GM12878 (cell line): ENCODE data around the gene IFITM5. TPM values are rescaled to one million over a fixed set of nuclear protein-coding genes. Genes with fewer than 3 reads are reported as not detected.
"Not testable (repeated sequence)": the region's sequence is repeated elsewhere in the genome, so short reads cannot be mapped to it uniquely, and the experiment has no call there.

Experiments
- ATAC-seq: fragments of 200-7000 bp; cut with Tn5 transposase; 3 replicates; pipeline ENCODE4 v1.9.1; 2020; ENCODE audit warnings: mild to moderate bottlenecking, moderate library complexity
- BruUV-seq: library from RNA; stranded (reverse); fragments of 400-500 nt; replicated peaks from 2 replicates; lab custom pipeline; 2021; lab: Mats Ljungman, UMichigan
- CTCF ChIA-PET: fragments of 300-600 bp; sonication (Branson Sonifier 250); formaldehyde crosslinking; extraction: SDS; loops from one replicate; lab custom pipeline; 2021; ENCODE audit warnings: inconsistent platforms; lab: Yijun Ruan, JAX
- POLR2A ChIA-PET: fragments of 350-600 bp; formaldehyde crosslinking; extraction: SDS; loops from one replicate; lab custom pipeline; 2021; ENCODE audit warnings: inconsistent platforms; lab: Charles Lee
- RAD21 ChIA-PET: fragments of 300-600 bp; sonication (Branson Sonifier 250); formaldehyde crosslinking; loops from one replicate; lab custom pipeline; 2023; ENCODE audit warnings: antibody characterized with exemption; ENCODE audit not compliant: unreplicated experiment; lab: Charles Lee
- SMC1A ChIA-PET: fragments of 300-600 bp; sonication (Branson Sonifier 250); formaldehyde crosslinking; loops from one replicate; lab custom pipeline; 2023; ENCODE audit not compliant: unreplicated experiment, uncharacterized antibody; lab: Charles Lee
- DNase-seq: peaks from one replicate; pipeline ENCODE4 v3.0.0-alpha.2; 2011; ENCODE audit warnings: low read depth, low spot score
- FAIRE-seq: peaks from 3 replicates; lab custom pipeline; 2011; peaks lifted over from hg19 to GRCh38; lab: Jason Lieb, UNC
- H2AFZ ChIP-seq: 2 replicates; pipeline ENCODE4 v1.6.0; 2011; ENCODE audit warnings: low read depth, low read length, control low read depth; ENCODE audit not compliant: control insufficient read depth
- H3K27ac ChIP-seq: 2 replicates; pipeline ENCODE4 v1.5.1; 2011; ENCODE audit warnings: control low read depth; ENCODE audit not compliant: control insufficient read depth, insufficient read depth
- H3K27me3 ChIP-seq, 2 experiments: replicated peaks in 1 of 2; 2 replicates each; pipeline versions ENCODE4 v1.6.0 to v1.6.1; 2011; ENCODE audit warnings: low read length in 1 of 2; ENCODE audit not compliant: control insufficient read depth in 2 of 2, insufficient read depth in 2 of 2
- H3K36me3 ChIP-seq, 2 experiments: 2 replicates each; pipeline ENCODE4 v1.5.1; 2011; ENCODE audit warnings: low read length in 1 of 2; ENCODE audit not compliant: control insufficient read depth in 2 of 2, insufficient read depth in 2 of 2
- H3K4me1 ChIP-seq: 2 replicates; pipeline ENCODE4 v1.6.1; 2011; ENCODE audit warnings: mild to moderate bottlenecking, low read length, moderate library complexity, mixed read lengths; ENCODE audit not compliant: control insufficient read depth, insufficient read depth
- H3K4me2 ChIP-seq: 2 replicates; pipeline ENCODE4 v1.6.0; 2011; ENCODE audit warnings: control low read depth; ENCODE audit not compliant: control insufficient read depth, insufficient read depth
- H3K4me3 ChIP-seq: fragments of 200-600 bp; sonication (generic); 2 replicates; pipeline ENCODE4 v1.5.1; 2016
- H3K79me2 ChIP-seq: 2 replicates; pipeline ENCODE4 v1.6.0; 2011; ENCODE audit warnings: low read length; ENCODE audit not compliant: control insufficient read depth, insufficient read depth
- H3K9ac ChIP-seq: 2 replicates; pipeline ENCODE4 v1.8.0; 2011; ENCODE audit warnings: low read length, control low read depth, mixed read lengths; ENCODE audit not compliant: control insufficient read depth, insufficient read depth
- H3K9me3 ChIP-seq: replicated peaks from 3 replicates; pipeline ENCODE4 v1.5.1; 2011; ENCODE audit warnings: mild to moderate bottlenecking, low read length; ENCODE audit not compliant: control insufficient read depth, insufficient read depth
- H4K20me1 ChIP-seq: 2 replicates; pipeline ENCODE4 v1.6.0; 2011; ENCODE audit not compliant: control insufficient read depth, insufficient read depth
- BRCA1 ChIP-seq: IDR thresholded peaks from 2 replicates; pipeline ENCODE4 v1.6.1; 2011; ENCODE audit warnings: low read depth, low read length, improper control_type of control experiment
- CEBPB ChIP-seq, 2 experiments: fragments of 150-350 bp in 1 of 2; IDR thresholded peaks; 2 replicates each; pipeline ENCODE4 v1.6.1; 2012 to 2014; ENCODE audit warnings: low read depth in 2 of 2, low read length in 2 of 2, borderline replicate concordance in 1 of 2, inconsistent platforms in 1 of 2
- HCFC1 ChIP-seq: fragments of 150-350 bp; IDR thresholded peaks from 2 replicates; pipeline ENCODE4 v1.6.1; 2014; ENCODE audit warnings: low read length
- IRF4 ChIP-seq: IDR thresholded peaks from 2 replicates; pipeline ENCODE4 v1.6.1; 2011; ENCODE audit warnings: low read depth, low read length
- KAT2A ChIP-seq: conservative IDR thresholded peaks from 2 replicates; pipeline ENCODE4 v1.6.1; 2011; ENCODE audit warnings: low read depth, low read length; ENCODE audit not compliant: control insufficient read depth
- MEF2A ChIP-seq: IDR thresholded peaks from 2 replicates; pipeline ENCODE4 v1.6.1; 2011; ENCODE audit warnings: low read depth, mild to moderate bottlenecking, low read length, moderate library complexity; ENCODE audit not compliant: insufficient read depth
- POLR2AphosphoS5 ChIP-seq: IDR thresholded peaks from 2 replicates; pipeline ENCODE4 v1.6.1; 2011; ENCODE audit warnings: mild to moderate bottlenecking, low read length, inconsistent platforms
- RBBP5 ChIP-seq: fragments of 200-600 bp; sonication (generic); conservative IDR thresholded peaks from 2 replicates; pipeline ENCODE4 v1.6.1; 2016
- SIN3A ChIP-seq: IDR thresholded peaks from 2 replicates; pipeline ENCODE4 v1.6.1; 2012; ENCODE audit warnings: low read depth, low read length, improper control_type of control experiment
- SMAD1 ChIP-seq: fragments of 450-650 bp; IDR thresholded peaks from 2 replicates; pipeline ENCODE4 v1.6.1; 2018; ENCODE audit warnings: mild to moderate bottlenecking, low read depth; ENCODE audit not compliant: partially characterized antibody
- TBL1XR1 ChIP-seq: IDR thresholded peaks from 2 replicates; pipeline ENCODE4 v1.6.1; 2012; ENCODE audit warnings: low read depth, low read length, improper control_type of control experiment
- ZBED1 ChIP-seq: IDR thresholded peaks from 2 replicates; pipeline ENCODE4 v1.6.1; 2016; ENCODE audit warnings: borderline replicate concordance
- WGBS: methylation state at CpG from one replicate; pipeline ENCODE4 v1.1.6; 2016; ENCODE audit warnings: low lambda C conversion rate; ENCODE audit not compliant: insufficient replicate concordance, insufficient coverage; ENCODE audit errors: missing lambda C conversion rate; 5-methylcytosine and 5-hydroxymethylcytosine counted together
- in situ Hi-C: fragments of 300-500 bp; cut with MboI; formaldehyde crosslinking; loops from 9 replicates; pipeline ENCODE4 v1.14.3; 2018; ENCODE audit warnings: mixed read lengths
- intact Hi-C: fragments of 100-400 bp; cut with micrococcal nuclease; formaldehyde crosslinking; loops from one replicate; pipeline ENCODE4 v1.14.2; 2022; ENCODE audit not compliant: unreplicated experiment
- polyA plus RNA-seq, 11 experiments: library from polyadenylated mRNA; depleted of rRNA in 4 of 11; unstranded in 6 of 11; stranded (reverse) in 5 of 11; fragments of >200 nt; fragmentation: Nextera tagmentation in 4 of 11; fragmentation: Illumina TruSeq in 1 of 11; extraction: Ambion mirVana in 4 of 11; extraction: Trizol in 1 of 11; gene quantifications; 1 replicate in 1 of 11; 2 replicates in 10 of 11; pipeline versions ENCODE4 v1.2.1 to v1.2.3, GENCODE V29; 2011 to 2016; ENCODE audit warnings: inconsistent platforms in 2 of 11, missing spikeins in 2 of 11, low read depth in 1 of 11
- total RNA-seq, 4 experiments: library from RNA; depleted of rRNA in 3 of 4; stranded (reverse); fragments of >200 nt in 3 of 4; fragmentation: Illumina TruSeq in 1 of 4; extraction: Trizol in 1 of 4; gene quantifications; 2 replicates each; pipeline versions ENCODE4 v1.2.1 to v1.2.3, GENCODE V29; 2013 to 2021
- TF ChIP-seq, protein P1 (sequence below): IDR thresholded peaks from 2 replicates; pipeline ENCODE4 v1.6.1; 2011; ENCODE audit warnings: low read depth, mild to moderate bottlenecking, low read length, moderate library complexity, borderline replicate concordance; ENCODE audit errors: extremely low read depth
- TF ChIP-seq, protein P2 (sequence below): fragments of 450-650 bp; IDR thresholded peaks from 2 replicates; pipeline ENCODE4 v1.6.1; 2017; ENCODE audit warnings: low read depth, mild to moderate bottlenecking, moderate library complexity

IFITM5 gene
- total and polyA plus RNA-seq, 10 of the 15 experiments (the other 5 are each of a cell fraction or from before 2014, with no cell fraction given), result not detected

DNA sequence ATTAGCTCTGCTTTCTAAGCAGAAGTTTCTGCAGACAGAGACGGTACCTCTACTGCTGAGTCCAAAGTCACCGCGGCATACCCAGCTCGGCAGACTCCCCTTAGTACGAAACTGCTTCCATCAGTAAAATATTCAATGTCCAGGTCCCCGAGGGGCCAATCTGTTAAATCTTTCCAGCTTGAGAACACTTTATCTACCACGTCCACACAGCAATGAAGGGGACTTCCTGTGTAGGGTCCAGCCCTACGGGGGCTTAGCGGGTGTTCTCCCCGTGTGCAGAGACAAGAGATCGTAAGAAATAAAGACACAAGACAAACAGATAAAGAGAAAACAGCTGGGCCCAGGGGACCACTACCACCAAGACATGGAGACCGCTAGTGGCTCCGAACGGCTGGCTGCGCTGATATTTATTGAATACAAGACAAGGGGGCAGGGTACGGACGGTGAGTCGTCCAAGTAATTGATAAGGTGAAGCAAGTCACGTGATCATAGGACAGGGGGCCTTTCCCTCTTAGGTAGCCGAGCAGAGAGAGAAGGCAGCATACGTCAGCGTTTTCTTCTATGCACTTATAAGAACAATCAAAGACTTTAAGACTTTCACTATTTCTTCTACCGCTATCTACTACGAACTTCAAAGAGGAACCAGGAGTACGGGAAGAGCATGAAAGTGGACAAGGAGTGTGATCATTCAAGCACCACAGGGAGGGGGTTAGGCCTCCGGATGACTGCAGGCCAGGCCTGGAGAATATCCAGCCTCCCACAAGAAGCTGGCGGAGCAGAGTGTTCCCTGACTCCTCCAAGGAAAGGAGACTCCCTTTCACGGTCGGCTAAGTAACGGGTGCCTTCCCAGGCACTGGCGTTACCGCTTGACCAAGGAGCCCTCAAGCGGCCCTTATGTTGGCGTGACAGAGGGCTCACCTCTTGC, 25.5 kb upstream of the IFITM5 start:
- BruUV-seq, H3K27ac ChIP-seq: not testable (repeated sequence)
- H3K4me1 ChIP-seq, result peaks cover 31% of the 10 kb centered on the region

DNA sequence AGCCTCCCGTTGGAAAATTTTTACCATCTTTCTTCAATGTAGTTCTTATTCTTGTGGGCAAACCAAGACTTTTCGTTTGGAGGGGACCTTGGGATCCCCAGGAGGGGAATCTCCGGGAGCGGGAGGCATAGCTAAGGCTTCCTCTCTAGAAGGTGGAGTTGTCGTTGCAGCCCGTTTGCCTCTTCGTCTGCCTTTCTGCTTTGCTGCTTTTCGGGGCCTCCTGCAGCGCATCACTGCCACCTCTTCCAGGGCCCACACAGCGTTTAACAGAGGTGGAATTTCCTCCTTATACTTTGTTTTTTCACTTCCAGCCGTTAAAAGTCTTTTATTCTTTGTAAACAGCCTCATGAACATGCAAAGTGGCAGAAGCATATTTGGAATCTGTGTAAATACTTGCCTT, 24.8 kb upstream of the IFITM5 start:
- RAD21 ChIA-PET, result no interaction called here
- CTCF ChIA-PET, result interaction anchor here (0.9 kb wide), 1 partner anchor 31 kb away, joined by 3 read pairs; no protein-coding TSS in a partner anchor
- no peaks in the 10 kb centered on the region for H4K20me1 ChIP-seq
- peaks cover 30% of the 10 kb centered on the region for H3K4me1 ChIP-seq
- WGBS, result 80% methylated on average over 11 of the region's 11 CpGs
- no TSS peak for BruUV-seq
- H3K9ac ChIP-seq, result no peak overlapping the region
- H3K9me3 ChIP-seq, result no peaks in the 10 kb centered on the region
- intact Hi-C loops, result no loop called here
- no peak overlapping the region for H3K27ac ChIP-seq
- POLR2A ChIA-PET, result interaction anchor here (0.8 to 1.0 kb wide), 2 partner anchors 9 to 11 kb away, joined by 3 to 5 read pairs; no protein-coding TSS in a partner anchor
- H3K4me3 ChIP-seq, result no peak overlapping the region
- no peak overlapping the region for H3K4me2 ChIP-seq
- H3K27me3 ChIP-seq, result no peaks in the 10 kb centered on the region
- SMC1A ChIA-PET, result interaction anchor here (1.3 kb wide), 1 partner anchor 9 kb away, joined by 4 read pairs; no protein-coding TSS in a partner anchor
- in situ Hi-C loops, result no loop called here
- no peak overlapping the region for H2AFZ ChIP-seq
- peaks cover 4% of the 10 kb centered on the region for H3K79me2 ChIP-seq
- no peaks in the 10 kb centered on the region for H3K36me3 ChIP-seq
- DNase-seq, result no peak
- no peak for ATAC-seq
- no peak for TF ChIP-seq HCFC1
- no peak for TF ChIP-seq POLR2AphosphoS5
- TF ChIP-seq, protein P1, sequence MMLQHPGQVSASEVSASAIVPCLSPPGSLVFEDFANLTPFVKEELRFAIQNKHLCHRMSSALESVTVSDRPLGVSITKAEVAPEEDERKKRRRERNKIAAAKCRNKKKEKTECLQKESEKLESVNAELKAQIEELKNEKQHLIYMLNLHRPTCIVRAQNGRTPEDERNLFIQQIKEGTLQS, result no peak
- no peak for TF ChIP-seq MEF2A
- no peak for TF ChIP-seq BRCA1
- no peak for TF ChIP-seq TBL1XR1
- TF ChIP-seq RBBP5, result no peak
- no peak for TF ChIP-seq SMAD1
- TF ChIP-seq KAT2A, result no peak
- TF ChIP-seq SIN3A, result no peak
- no peak for TF ChIP-seq ZBED1
- TF ChIP-seq, protein P2, sequence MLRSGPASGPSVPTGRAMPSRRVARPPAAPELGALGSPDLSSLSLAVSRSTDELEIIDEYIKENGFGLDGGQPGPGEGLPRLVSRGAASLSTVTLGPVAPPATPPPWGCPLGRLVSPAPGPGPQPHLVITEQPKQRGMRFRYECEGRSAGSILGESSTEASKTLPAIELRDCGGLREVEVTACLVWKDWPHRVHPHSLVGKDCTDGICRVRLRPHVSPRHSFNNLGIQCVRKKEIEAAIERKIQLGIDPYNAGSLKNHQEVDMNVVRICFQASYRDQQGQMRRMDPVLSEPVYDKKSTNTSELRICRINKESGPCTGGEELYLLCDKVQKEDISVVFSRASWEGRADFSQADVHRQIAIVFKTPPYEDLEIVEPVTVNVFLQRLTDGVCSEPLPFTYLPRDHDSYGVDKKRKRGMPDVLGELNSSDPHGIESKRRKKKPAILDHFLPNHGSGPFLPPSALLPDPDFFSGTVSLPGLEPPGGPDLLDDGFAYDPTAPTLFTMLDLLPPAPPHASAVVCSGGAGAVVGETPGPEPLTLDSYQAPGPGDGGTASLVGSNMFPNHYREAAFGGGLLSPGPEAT, result no peak
- TF ChIP-seq IRF4, result no peak
- no peak for TF ChIP-seq CEBPB (IDR thresholded peaks at IDR 0.05; ENCODE audit: borderline replicate concordance in 1 of 2, low read depth in 2 of 2, low read length in 2 of 2)
- TF ChIP-seq, all 136 proteins: peak for 0
- no peak for FAIRE-seq

More for the DNA sequence above, 25.5 kb upstream of the IFITM5 start:
- DNase-seq, H4K20me1 ChIP-seq, in situ Hi-C loops, FAIRE-seq, ATAC-seq, intact Hi-C loops, H3K9ac ChIP-seq, H3K9me3 ChIP-seq, H3K4me2 ChIP-seq, H3K4me3 ChIP-seq, H3K36me3 ChIP-seq, H3K79me2 ChIP-seq, H2AFZ ChIP-seq, H3K27me3 ChIP-seq: not testable (repeated sequence)
- SMC1A ChIA-PET, result interaction anchor here (1.0 to 1.3 kb wide), 2 partner anchors 10 to 20 kb away, joined by 3 to 4 read pairs; no protein-coding TSS in a partner anchor
- POLR2A ChIA-PET, result interaction anchor here (0.8 to 1.0 kb wide), 2 partner anchors 9 to 11 kb away, joined by 3 to 5 read pairs; no protein-coding TSS in a partner anchor
- CTCF ChIA-PET, result interaction anchor here (0.9 to 3.4 kb wide), 2 partner anchors 30 kb away, joined by 3 to 10 read pairs; no protein-coding TSS in a partner anchor
- 79% methylated on average over 28 of the region's 34 CpGs for WGBS
- RAD21 ChIA-PET, result interaction anchor here (2.8 kb wide), 1 partner anchor 8 kb away, joined by 14 read pairs; no protein-coding TSS in a partner anchor
